H9 (cell line): ENCODE results near the gene CDKN2C. TPM values are rescaled to one million over a fixed set of nuclear protein-coding genes. Genes with fewer than 3 reads are reported as not detected.

ENCODE experiments used
- DNase-seq: peaks from one replicate; pipeline ENCODE4 v3.0.0-alpha.2; 2017
- H2AFZ ChIP-seq: one replicate; pipeline ENCODE4 v1.6.1; 2013; ENCODE audit warnings: mild to moderate bottlenecking, low read length, control low read depth, moderate library complexity
- H2AK5ac ChIP-seq: 2 replicates; pipeline ENCODE4 v1.6.1; 2013; ENCODE audit warnings: low read length, control low read depth, mixed read lengths; ENCODE audit not compliant: insufficient read length
- H2BK120ac ChIP-seq: one replicate; pipeline ENCODE4 v1.6.1; 2013; ENCODE audit warnings: low read depth, mild to moderate bottlenecking, low read length, control low read depth, inconsistent platforms; ENCODE audit not compliant: poor library complexity, severe bottlenecking
- H2BK12ac ChIP-seq: 2 replicates; pipeline ENCODE4 v1.6.1; 2013; ENCODE audit warnings: low read length, control low read depth, mixed read lengths, low read depth; ENCODE audit not compliant: insufficient read length
- H2BK15ac ChIP-seq: 2 replicates; pipeline ENCODE4 v1.6.1; 2013; ENCODE audit warnings: low read depth, low read length, control low read depth
- H2BK20ac ChIP-seq: one replicate; pipeline ENCODE4 v1.6.1; 2013; ENCODE audit warnings: low read depth, mild to moderate bottlenecking, low read length, control low read depth, inconsistent platforms; ENCODE audit not compliant: poor library complexity, severe bottlenecking
- H2BK5ac ChIP-seq: 2 replicates; pipeline ENCODE4 v1.6.1; 2013; ENCODE audit warnings: low read length, control low read depth, mixed read lengths; ENCODE audit not compliant: insufficient read length
- H3K14ac ChIP-seq: 2 replicates; pipeline ENCODE4 v1.6.1; 2013; ENCODE audit warnings: low read length, control low read depth; ENCODE audit not compliant: insufficient read depth
- H3K18ac ChIP-seq: 2 replicates; pipeline ENCODE4 v1.6.1; 2013; ENCODE audit warnings: low read depth, mild to moderate bottlenecking, mixed read lengths, low read length, control low read depth; ENCODE audit not compliant: insufficient read length
- H3K23ac ChIP-seq: 2 replicates; pipeline ENCODE4 v1.6.1; 2013; ENCODE audit warnings: low read length, control low read depth, mixed read lengths, low read depth; ENCODE audit not compliant: insufficient read length
- H3K23me2 ChIP-seq: 2 replicates; pipeline ENCODE4 v1.6.1; 2013; ENCODE audit warnings: low read depth, mild to moderate bottlenecking, mixed read lengths, low read length, control low read depth; ENCODE audit not compliant: insufficient read length, poor library complexity, severe bottlenecking
- H3K27ac ChIP-seq: 2 replicates; pipeline ENCODE4 v1.5.1; 2013; ENCODE audit warnings: low read length, control low read depth, mixed read lengths, low read depth; ENCODE audit not compliant: insufficient read length
- H3K27me3 ChIP-seq: 2 replicates; pipeline ENCODE4 v1.6.1; 2013; ENCODE audit warnings: low read length, control low read depth, inconsistent platforms; ENCODE audit not compliant: insufficient read depth
- H3K4ac ChIP-seq: 2 replicates; pipeline ENCODE4 v1.6.1; 2013; ENCODE audit warnings: low read depth, mild to moderate bottlenecking, control low read depth, inconsistent platforms, low read length, moderate library complexity
- H3K4me1 ChIP-seq: 2 replicates; pipeline ENCODE4 v1.6.1; 2013; ENCODE audit warnings: low read length, control low read depth, inconsistent platforms; ENCODE audit not compliant: insufficient read depth
- H3K4me2 ChIP-seq: 2 replicates; pipeline ENCODE4 v1.6.1; 2013; ENCODE audit warnings: low read length, control low read depth, mixed read lengths; ENCODE audit not compliant: insufficient read length, insufficient read depth
- H3K56ac ChIP-seq: 2 replicates; pipeline ENCODE4 v1.6.1; 2013; ENCODE audit warnings: low read depth, mild to moderate bottlenecking, mixed read lengths, low read length, control low read depth; ENCODE audit not compliant: insufficient read length
- H3K79me1 ChIP-seq: 2 replicates; pipeline ENCODE4 v1.6.1; 2013; ENCODE audit warnings: low read depth, mild to moderate bottlenecking, moderate library complexity, low read length, control low read depth, inconsistent platforms; ENCODE audit not compliant: insufficient read depth, poor library complexity, severe bottlenecking
- H3K79me2 ChIP-seq: 2 replicates; pipeline ENCODE4 v1.6.1; 2013; ENCODE audit warnings: low read length, control low read depth, inconsistent platforms; ENCODE audit not compliant: insufficient read depth
- H3K9ac ChIP-seq: 2 replicates; pipeline ENCODE4 v1.6.1; 2013; ENCODE audit warnings: low read length, control low read depth, mixed read lengths; ENCODE audit not compliant: insufficient read length; ENCODE audit errors: extremely low read depth
- H3K9me3 ChIP-seq: one replicate; pipeline ENCODE4 v1.6.1; 2013; ENCODE audit warnings: low read depth, low read length, inconsistent platforms; ENCODE audit not compliant: control insufficient read depth
- H3T11ph ChIP-seq: one replicate; pipeline ENCODE4 v1.6.1; 2013; ENCODE audit warnings: mild to moderate bottlenecking, low read length, control low read depth, inconsistent platforms
- H4K20me1 ChIP-seq: one replicate; pipeline ENCODE4 v1.6.1; 2013; ENCODE audit not compliant: control insufficient read depth, insufficient read length, insufficient read depth
- H4K5ac ChIP-seq: 2 replicates; pipeline ENCODE4 v1.6.1; 2013; ENCODE audit warnings: low read depth, mild to moderate bottlenecking, mixed read lengths, low read length, control low read depth; ENCODE audit not compliant: insufficient read length
- H4K8ac ChIP-seq: replicated peaks from 2 replicates; pipeline ENCODE4 v1.6.1; 2013; ENCODE audit warnings: low read length, control low read depth, mixed read lengths, low read depth; ENCODE audit not compliant: insufficient read length
- H4K91ac ChIP-seq: 2 replicates; pipeline ENCODE4 v1.6.1; 2013; ENCODE audit warnings: low read depth, mild to moderate bottlenecking, moderate library complexity, mixed read lengths, low read length, control low read depth; ENCODE audit not compliant: insufficient read length
- H3K27ac Mint-ChIP-seq, 3 experiments: 2 replicates in 2 of 3; 3 replicates in 1 of 3; pipeline ENCODE4 v1.8.0; 2020 to 2021; ENCODE audit warnings: mixed read lengths in 3 of 3, mild to moderate bottlenecking in 1 of 3, moderate library complexity in 1 of 3
- H3K27me3 Mint-ChIP-seq: 2 replicates; pipeline ENCODE4 v1.8.0; 2021; ENCODE audit warnings: low read depth, mild to moderate bottlenecking, moderate library complexity, mixed read lengths
- H3K36me3 Mint-ChIP-seq, 3 experiments: 2 replicates in 2 of 3; 3 replicates in 1 of 3; pipeline ENCODE4 v1.8.0; 2020 to 2021; ENCODE audit warnings: low read depth in 3 of 3, mixed read lengths in 3 of 3; ENCODE audit not compliant: insufficient read depth in 1 of 3
- H3K4me1 Mint-ChIP-seq, 2 experiments: 2 replicates each; pipeline ENCODE4 v1.8.0; 2020; ENCODE audit warnings: mixed read lengths in 2 of 2
- H3K4me3 Mint-ChIP-seq, 2 experiments: 2 replicates in 1 of 2; 3 replicates in 1 of 2; pipeline ENCODE4 v1.8.0; 2020 to 2021; ENCODE audit warnings: mild to moderate bottlenecking in 2 of 2, mixed read lengths in 2 of 2, moderate library complexity in 1 of 2
- H3K9me3 Mint-ChIP-seq, 2 experiments: 2 replicates in 1 of 2; 3 replicates in 1 of 2; pipeline ENCODE4 v1.8.0; 2020; ENCODE audit warnings: mild to moderate bottlenecking in 2 of 2, mixed read lengths in 2 of 2, moderate library complexity in 1 of 2
- WGBS: extraction: QIAGEN DNeasy Blood & Tissue Kit; methylation state at CpG from one replicate; pipeline ENCODE4 v1.1.7; 2013; ENCODE audit warnings: missing lambda C conversion rate, low lambda C conversion rate, mixed read lengths; ENCODE audit not compliant: insufficient read length; ENCODE audit errors: extremely low coverage; 5-methylcytosine and 5-hydroxymethylcytosine counted together
- total RNA-seq: library from RNA; stranded (reverse); gene quantifications from 2 replicates; pipeline ENCODE4 v1.2.1, GENCODE V29; 2021
- TF ChIP-seq, protein P1 (sequence below): fragments of 200-600 bp; sonication (generic); conservative IDR thresholded peaks from 3 replicates; pipeline ENCODE4 v1.8.0; 2021; ENCODE audit warnings: antibody characterized with exemption, mild to moderate bottlenecking

CDKN2C gene
- total RNA-seq, 1 experiment from 2014 or later = not detected

DNA sequence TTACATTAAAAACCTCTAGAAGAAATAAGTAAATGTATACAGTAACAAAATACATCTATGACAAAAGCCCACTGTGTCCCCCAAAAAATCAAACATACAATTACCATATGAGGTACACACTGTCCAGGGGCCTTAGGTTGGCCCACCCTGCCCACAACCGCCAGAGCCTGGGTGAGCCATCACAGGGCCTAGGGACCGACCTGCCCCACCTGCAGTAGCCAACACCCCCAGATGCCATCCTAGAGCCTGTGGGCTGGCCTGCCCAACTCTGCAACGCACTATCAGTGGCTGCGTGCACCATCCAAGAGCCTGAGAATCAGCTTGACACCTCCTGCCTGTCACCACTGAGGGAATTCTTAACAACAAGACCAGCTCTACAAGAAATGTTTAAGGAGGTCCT is 49.0 kb upstream of the CDKN2C start:
- Histone ChIP-seq H4K20me1 (no peaks in the 10 kb centered on the region), H3K4me1 (no peaks in the 10 kb centered on the region), H3K18ac (no peak overlapping the region), H3K56ac (no peak overlapping the region), H2BK15ac (no peak overlapping the region), H4K5ac (no peak overlapping the region), H2BK12ac (no peak overlapping the region), H3T11ph (no peak overlapping the region), H3K27ac (no peak overlapping the region), H2AK5ac (no peak overlapping the region), H2BK120ac (no peak overlapping the region), H3K14ac (no peak overlapping the region), H3K23me2 (no peaks in the 10 kb centered on the region), H4K91ac (no peak overlapping the region), H2BK5ac (no peak overlapping the region), H3K27me3 (no peaks in the 10 kb centered on the region), H3K79me1 (no peaks in the 10 kb centered on the region), H4K8ac (no peak overlapping the region), H3K9ac (no peak overlapping the region), H3K79me2 (no peaks in the 10 kb centered on the region; the same call in 1 of the 2 replicates), H3K23ac (no peak overlapping the region), H2AFZ (no peak overlapping the region), H3K9me3 (no peaks in the 10 kb centered on the region), H3K4ac (no peak overlapping the region), H2BK20ac (no peak overlapping the region), H3K4me2 (no peak overlapping the region)
- no peak for DNase-seq
- peaks cover 0 to 4% of the 10 kb centered on the region in 2 experiments; a peak in 2 of 5 replicates for H3K9me3 Mint-ChIP-seq
- WGBS = no CpG with 5 or more reads among the region's 4 CpGs
- peaks cover 4% of the 10 kb centered on the region in 2 experiments; a peak in 2 of 4 replicates for H3K4me1 Mint-ChIP-seq
- H3K27ac Mint-ChIP-seq = peak overlapping the region in 2 of 3 experiments; percentile 27 to 59; a peak in 2 of 7 replicates
- TF ChIP-seq, protein P1, sequence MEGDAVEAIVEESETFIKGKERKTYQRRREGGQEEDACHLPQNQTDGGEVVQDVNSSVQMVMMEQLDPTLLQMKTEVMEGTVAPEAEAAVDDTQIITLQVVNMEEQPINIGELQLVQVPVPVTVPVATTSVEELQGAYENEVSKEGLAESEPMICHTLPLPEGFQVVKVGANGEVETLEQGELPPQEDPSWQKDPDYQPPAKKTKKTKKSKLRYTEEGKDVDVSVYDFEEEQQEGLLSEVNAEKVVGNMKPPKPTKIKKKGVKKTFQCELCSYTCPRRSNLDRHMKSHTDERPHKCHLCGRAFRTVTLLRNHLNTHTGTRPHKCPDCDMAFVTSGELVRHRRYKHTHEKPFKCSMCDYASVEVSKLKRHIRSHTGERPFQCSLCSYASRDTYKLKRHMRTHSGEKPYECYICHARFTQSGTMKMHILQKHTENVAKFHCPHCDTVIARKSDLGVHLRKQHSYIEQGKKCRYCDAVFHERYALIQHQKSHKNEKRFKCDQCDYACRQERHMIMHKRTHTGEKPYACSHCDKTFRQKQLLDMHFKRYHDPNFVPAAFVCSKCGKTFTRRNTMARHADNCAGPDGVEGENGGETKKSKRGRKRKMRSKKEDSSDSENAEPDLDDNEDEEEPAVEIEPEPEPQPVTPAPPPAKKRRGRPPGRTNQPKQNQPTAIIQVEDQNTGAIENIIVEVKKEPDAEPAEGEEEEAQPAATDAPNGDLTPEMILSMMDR = no peak
- H3K27me3 Mint-ChIP-seq = no peaks in the 10 kb centered on the region
- peaks cover 0 to 13% (median 0%) of the 10 kb centered on the region in 3 experiments; a peak in 3 of 7 replicates for H3K36me3 Mint-ChIP-seq
- H3K4me3 Mint-ChIP-seq = no peak overlapping the region
